Raji (cell line): ENCODE results near the gene OPCML.

Experiments
- POLR2A ChIP-seq: IDR thresholded peaks from 2 replicates; pipeline ENCODE4 v1.6.1; 2011; ENCODE audit warnings: low read depth, low read length, control low read depth; ENCODE audit not compliant: insufficient read depth

Gene OPCML

GRCh38 chr11:133382131-133382812 lies 150.0 kb downstream of the OPCML start:
- no peak for TF ChIP-seq POLR2A

GRCh38 chr11:133381761-133382130 lies 150.6 kb downstream of the OPCML start:
- TF ChIP-seq POLR2A, result no peak

- TF ChIP-seq POLR2A, result no peak
These were observed 166.2 kb downstream of the OPCML start for GRCh38 chr11:133366147-133366546.

- TF ChIP-seq POLR2A, result no peak
These were observed 169.4 kb downstream of the OPCML start for GRCh38 chr11:133362916-133363315.

DNA sequence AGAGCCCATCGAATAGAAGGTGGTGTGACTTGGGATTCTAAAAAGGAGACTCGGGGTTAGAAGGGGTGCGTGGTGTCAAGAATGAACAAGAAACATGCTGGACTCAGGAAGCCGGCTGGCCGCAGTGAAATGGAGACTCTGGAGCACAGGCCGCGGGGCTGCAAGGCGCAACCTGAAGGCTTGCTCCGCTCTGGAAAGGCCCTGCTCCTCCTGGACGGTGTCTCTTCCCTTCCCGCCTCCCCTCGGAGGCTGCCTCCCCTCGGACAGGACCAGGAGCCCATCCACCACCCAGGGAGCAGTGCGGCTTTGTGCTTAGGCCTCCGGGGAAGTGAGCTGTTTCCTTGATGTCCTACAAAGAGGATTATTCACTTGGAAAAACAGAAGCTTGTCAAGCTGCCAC lies 170.1 kb downstream of the OPCML start:
- no peak for TF ChIP-seq POLR2A

GRCh38 chr11:133361689-133361994 lies 170.7 kb downstream of the OPCML start:
- no peak for TF ChIP-seq POLR2A

GRCh38 chr11:133360860-133361688 lies 171.2 kb downstream of the OPCML start:
- TF ChIP-seq POLR2A, result no peak

- TF ChIP-seq POLR2A, result no peak
These were observed 177.2 kb downstream of the OPCML start for GRCh38 chr11:133355095-133355494.

GRCh38 chr11:133354069-133354468 lies 178.2 kb downstream of the OPCML start:
- no peak for TF ChIP-seq POLR2A

DNA sequence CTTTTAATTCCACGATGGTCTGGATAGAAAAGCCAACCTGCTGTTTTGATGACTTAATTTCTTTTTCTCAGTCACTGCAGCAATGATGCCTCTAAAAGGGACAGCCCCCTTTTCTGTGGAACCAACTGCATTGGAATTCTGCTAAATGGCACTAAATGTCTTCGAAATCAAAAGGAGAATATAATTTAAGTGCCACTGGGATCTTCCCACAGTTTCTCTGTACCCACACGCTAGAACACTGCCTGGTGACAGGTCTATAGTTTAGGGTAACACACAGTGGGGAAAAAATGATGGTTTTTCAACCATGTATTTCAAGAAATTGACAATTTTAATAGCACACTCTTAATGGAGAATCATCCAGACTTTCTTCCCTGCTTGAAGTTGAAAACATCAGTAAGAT lies 182.3 kb downstream of the OPCML start:
- TF ChIP-seq POLR2A, result no peak

- no peak for TF ChIP-seq POLR2A
These were observed 184.3 kb downstream of the OPCML start for GRCh38 chr11:133347988-133348387.

DNA sequence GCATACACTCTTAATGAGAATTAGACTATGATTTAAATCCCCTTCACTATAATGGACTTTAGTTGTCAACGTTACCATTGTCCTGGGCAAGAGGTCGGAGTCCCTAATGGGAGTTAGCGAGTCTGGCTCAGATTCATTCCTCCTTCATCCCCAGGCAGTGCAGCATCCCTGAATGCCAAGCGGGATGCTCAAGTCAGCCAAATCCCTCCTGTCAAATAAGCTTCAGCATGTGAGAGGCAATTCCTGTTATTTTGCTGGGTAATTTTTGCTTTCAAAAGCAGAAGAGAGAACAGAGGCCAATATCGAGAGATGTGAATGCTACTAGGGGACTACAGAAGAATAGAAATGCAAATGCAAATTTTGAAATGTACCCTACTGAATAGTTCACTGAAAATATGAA lies 186.2 kb downstream of the OPCML start:
- no peak for TF ChIP-seq POLR2A

- no peak for TF ChIP-seq POLR2A
These were observed 188.3 kb downstream of the OPCML start for GRCh38 chr11:133343951-133344350.

DNA sequence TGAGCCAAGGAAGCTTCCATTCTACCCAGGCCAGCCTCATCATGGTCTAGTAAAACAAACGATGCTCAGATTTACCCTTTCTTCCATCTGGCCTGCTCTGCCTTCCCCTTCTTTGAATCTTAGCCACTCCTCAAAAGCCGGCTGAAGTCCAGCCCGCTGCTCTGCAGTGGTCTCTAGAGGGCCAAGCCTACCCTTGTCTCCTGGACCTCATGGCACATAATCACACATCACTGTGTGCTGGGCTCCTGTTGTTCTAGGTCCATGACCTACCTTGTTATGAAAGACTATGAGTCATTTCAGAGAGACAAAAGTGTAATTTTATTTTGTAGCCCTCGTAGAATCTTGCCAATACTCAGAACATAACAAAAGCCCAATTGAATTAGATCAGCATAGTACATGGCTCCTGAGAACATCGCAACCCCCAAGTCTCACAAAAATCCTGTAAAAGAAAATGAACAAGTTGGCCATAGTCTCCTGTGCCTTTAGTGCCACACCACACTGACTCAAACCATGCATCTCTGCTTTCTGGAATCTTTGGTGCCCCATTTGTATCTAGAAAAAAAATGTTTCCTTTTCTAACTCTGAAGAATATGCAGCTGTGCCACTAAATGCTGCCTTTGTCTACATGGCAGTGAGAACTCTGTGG lies 192.7 kb downstream of the OPCML start:
- TF ChIP-seq POLR2A, result no peak

DNA sequence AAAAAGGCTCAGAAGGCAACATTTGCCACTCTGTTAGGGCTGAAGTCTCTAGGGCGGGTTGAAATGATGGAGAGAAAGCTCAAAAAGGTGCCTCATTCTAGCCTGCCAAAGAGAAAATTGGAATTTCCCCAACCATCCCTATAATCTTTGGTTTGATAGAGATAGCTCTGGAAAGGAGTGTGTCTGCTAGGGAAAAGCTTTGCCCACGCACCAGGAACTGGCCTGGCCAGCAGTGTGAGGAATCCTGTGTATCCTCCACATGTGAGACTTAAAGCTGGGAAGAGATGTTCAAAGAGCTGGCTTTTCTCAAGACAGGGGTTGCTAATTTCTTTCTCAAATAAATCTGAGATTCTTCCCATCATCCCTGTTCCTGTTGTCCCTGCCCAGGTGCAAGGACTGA lies 193.7 kb downstream of the OPCML start:
- no peak for TF ChIP-seq POLR2A

- no peak for TF ChIP-seq POLR2A
These were observed 194.3 kb downstream of the OPCML start for GRCh38 chr11:133337951-133338418.
